Muscle of leg (tissue), 11 donors: ENCODE measurements around the gene SNX25. TPM values are rescaled to one million over a fixed set of nuclear protein-coding genes. Genes with fewer than 3 reads are reported as not detected.
"Not testable (repeated sequence)": the region's sequence is repeated elsewhere in the genome, so short reads cannot be mapped to it uniquely, and the experiment has no call there.

Source experiments
- DNase-seq: peaks from one replicate; pipeline ENCODE4 v3.0.0; 2013
- H3K27ac ChIP-seq: one replicate; pipeline ENCODE4 v1.5.1; 2013; ENCODE audit warnings: mild to moderate bottlenecking, low read length, control low read depth
- H3K27me3 ChIP-seq: one replicate; pipeline ENCODE4 v1.6.1; 2013; ENCODE audit warnings: low read length; ENCODE audit not compliant: control insufficient read depth, insufficient read depth
- H3K36me3 ChIP-seq: one replicate; pipeline ENCODE4 v1.6.1; 2013; ENCODE audit warnings: low read length; ENCODE audit not compliant: control insufficient read depth, insufficient read depth
- H3K4me1 ChIP-seq: one replicate; pipeline ENCODE4 v1.6.1; 2013; ENCODE audit warnings: low read length; ENCODE audit not compliant: control insufficient read depth, insufficient read depth
- H3K4me3 ChIP-seq: one replicate; pipeline ENCODE4 v1.5.1; 2013; ENCODE audit warnings: low read length, control low read depth
- H3K9me3 ChIP-seq: replicated peaks from 2 replicates; pipeline ENCODE4 v1.6.1; 2013; ENCODE audit warnings: low read depth, low read length; ENCODE audit not compliant: control insufficient read depth
- WGBS: methylation state at CpG from one replicate; pipeline ENCODE4 v1.1.5; 2013; ENCODE audit warnings: missing lambda C conversion rate; ENCODE audit not compliant: insufficient coverage; 5-methylcytosine and 5-hydroxymethylcytosine counted together
- polyA plus RNA-seq, 8 donors: library from polyadenylated mRNA; unstranded; fragments of 120-200 nt; gene quantifications; one replicate each; pipeline versions ENCODE4 v1.2.1 to v1.2.3, GENCODE V29; 2013; ENCODE audit warnings: inconsistent platforms in 1 of 8, low replicate concordance in 1 of 8; ENCODE audit not compliant: insufficient read length in 8 of 8, insufficient read depth in 1 of 8
- total RNA-seq: library from RNA; stranded (reverse); fragments of 120-200 nt; gene quantifications from one replicate; pipeline ENCODE4 v1.2.4, GENCODE V29; 2013

Gene SNX25
- total and polyA plus RNA-seq, 9 donors, result 7.0 to 14.6 (median 8.2) TPM

GRCh38 chr4:185352741-185353140 lies 143.3 kb downstream of the SNX25 start:
- H3K27me3 ChIP-seq, result no peaks in the 10 kb centered on the region
- H3K36me3 ChIP-seq, result peaks cover 8% of the 10 kb centered on the region
- DNase-seq, result no peak
- no peaks in the 10 kb centered on the region for H3K4me1 ChIP-seq
- no peaks in the 10 kb centered on the region for H3K9me3 ChIP-seq
- H3K4me3 ChIP-seq, result no peak overlapping the region
- H3K27ac ChIP-seq, result no peak overlapping the region
- 100% methylated on average over 1 of the region's 2 CpGs for WGBS

GRCh38 chr4:185357211-185357610 lies 147.8 kb downstream of the SNX25 start:
- DNase-seq, result peak; percentile 88
- H3K36me3 ChIP-seq, result peaks cover 6% of the 10 kb centered on the region
- WGBS, result 19% methylated on average over 3 of the region's 5 CpGs

GRCh38 chr4:185357733-185358440 lies 148.5 kb downstream of the SNX25 start:
- H3K9me3 ChIP-seq, result no peaks in the 10 kb centered on the region
- WGBS, result 81% methylated on average over 4 of the region's 7 CpGs
- no peaks in the 10 kb centered on the region for H3K4me1 ChIP-seq
- no peak overlapping the region for H3K27ac ChIP-seq
- no peaks in the 10 kb centered on the region for H3K27me3 ChIP-seq
- peaks cover 4% of the 10 kb centered on the region for H3K36me3 ChIP-seq
- H3K4me3 ChIP-seq, result no peak overlapping the region
- no peak for DNase-seq

More at GRCh38 chr4:185357211-185357610, 147.8 kb downstream of the SNX25 start:
- Histone ChIP-seq H3K27ac (peak overlapping the region; percentile 59), H3K9me3 (no peaks in the 10 kb centered on the region), H3K27me3 (no peaks in the 10 kb centered on the region), H3K4me1 (no peaks in the 10 kb centered on the region), H3K4me3 (no peak overlapping the region)

GRCh38 chr4:185358514-185358913 lies 149.1 kb downstream of the SNX25 start:
- no peaks in the 10 kb centered on the region for H3K27me3 ChIP-seq
- no CpG with 5 or more reads among the region's 4 CpGs for WGBS
- H3K4me1 ChIP-seq, result no peaks in the 10 kb centered on the region
- H3K4me3 ChIP-seq, result no peak overlapping the region
- no peaks in the 10 kb centered on the region for H3K9me3 ChIP-seq
- H3K36me3 ChIP-seq, result peaks cover 4% of the 10 kb centered on the region
- no peak overlapping the region for H3K27ac ChIP-seq
- DNase-seq, result no peak

DNA sequence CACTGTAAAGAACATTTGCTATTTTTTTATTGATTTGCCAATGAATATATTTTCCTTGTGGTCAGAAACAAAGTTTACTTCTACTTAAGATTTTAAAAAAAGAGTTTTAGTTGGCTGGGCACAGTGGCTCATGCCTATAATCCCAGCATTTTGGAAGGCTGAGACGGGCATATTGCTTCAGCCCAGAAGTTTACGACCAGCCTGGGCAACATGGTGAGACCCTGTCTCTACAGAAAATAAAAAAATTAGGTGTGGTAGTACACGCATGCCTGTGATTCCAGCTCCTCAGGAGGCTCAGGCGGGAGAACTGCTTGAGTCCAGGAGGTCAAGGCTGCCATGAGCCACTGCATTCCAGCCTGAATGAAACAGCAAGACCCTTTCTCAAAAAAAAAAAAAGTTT lies 149.6 kb downstream of the SNX25 start:
- Histone ChIP-seq H3K27me3 (no peaks in the 10 kb centered on the region), H3K27ac (no peak overlapping the region), H3K9me3 (no peaks in the 10 kb centered on the region), H3K4me1 (no peaks in the 10 kb centered on the region), H3K36me3 (peaks cover 4% of the 10 kb centered on the region), H3K4me3 (no peak overlapping the region)
- 86% methylated on average over 2 of the region's 4 CpGs for WGBS
- DNase-seq, result no peak

DNA sequence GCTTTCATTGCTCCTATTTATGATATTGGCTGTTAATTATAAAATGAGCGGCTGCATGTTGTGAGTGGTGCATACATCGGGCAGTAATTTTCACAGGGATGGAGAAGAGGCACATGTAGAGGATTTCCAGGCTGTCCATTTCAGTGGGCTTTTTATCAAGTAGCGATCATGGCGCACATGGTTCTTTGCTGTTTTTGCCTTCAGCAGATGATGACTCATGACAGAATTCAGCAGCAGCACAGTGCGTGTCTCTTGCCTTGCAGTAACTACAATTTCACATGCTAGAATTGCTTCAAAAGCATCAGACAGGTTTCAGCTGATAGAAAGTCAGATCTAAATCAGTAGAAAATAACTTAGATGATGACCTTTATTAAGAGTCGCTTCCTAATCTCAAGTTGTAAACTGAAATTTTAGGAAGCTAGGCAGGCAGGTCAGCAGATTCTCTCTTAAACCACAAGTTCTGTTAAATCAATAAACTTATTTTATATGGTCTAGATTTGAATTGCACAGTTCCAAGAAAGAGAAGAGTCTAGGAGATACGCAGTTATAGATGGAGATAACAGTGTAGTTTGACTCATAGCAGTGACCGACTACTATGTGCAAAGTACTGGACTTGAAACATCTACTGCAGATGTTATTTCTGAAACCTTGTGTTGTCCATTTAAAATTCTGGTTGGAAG lies 150.5 kb downstream of the SNX25 start:
- 85% methylated on average over 4 of the region's 8 CpGs for WGBS
- no peaks in the 10 kb centered on the region for H3K9me3 ChIP-seq
- H3K27me3 ChIP-seq, result no peaks in the 10 kb centered on the region
- H3K36me3 ChIP-seq, result no peaks in the 10 kb centered on the region
- H3K4me1 ChIP-seq, result no peaks in the 10 kb centered on the region
- H3K27ac ChIP-seq, result no peak overlapping the region
- DNase-seq, result peak; percentile 22
- no peak overlapping the region for H3K4me3 ChIP-seq

GRCh38 chr4:185361872-185362271 lies 152.5 kb downstream of the SNX25 start:
- no peaks in the 10 kb centered on the region for H3K9me3 ChIP-seq
- no peak overlapping the region for H3K4me3 ChIP-seq
- no peak for DNase-seq
- H3K4me1 ChIP-seq, result no peaks in the 10 kb centered on the region
- H3K27me3 ChIP-seq, result no peaks in the 10 kb centered on the region
- WGBS, result 77% methylated on average over 3 of the region's 3 CpGs
- H3K36me3 ChIP-seq, result no peaks in the 10 kb centered on the region
- no peak overlapping the region for H3K27ac ChIP-seq

- H3K9me3 ChIP-seq, H3K36me3 ChIP-seq, H3K4me1 ChIP-seq, H3K27me3 ChIP-seq, H3K27ac ChIP-seq, H3K4me3 ChIP-seq: not testable (repeated sequence)
- DNase-seq, result peak; percentile 35
- WGBS, result 60% methylated on average over 1 of the region's 6 CpGs
Observed at GRCh38 chr4:185362570-185362969, 153.2 kb downstream of the SNX25 start.

DNA sequence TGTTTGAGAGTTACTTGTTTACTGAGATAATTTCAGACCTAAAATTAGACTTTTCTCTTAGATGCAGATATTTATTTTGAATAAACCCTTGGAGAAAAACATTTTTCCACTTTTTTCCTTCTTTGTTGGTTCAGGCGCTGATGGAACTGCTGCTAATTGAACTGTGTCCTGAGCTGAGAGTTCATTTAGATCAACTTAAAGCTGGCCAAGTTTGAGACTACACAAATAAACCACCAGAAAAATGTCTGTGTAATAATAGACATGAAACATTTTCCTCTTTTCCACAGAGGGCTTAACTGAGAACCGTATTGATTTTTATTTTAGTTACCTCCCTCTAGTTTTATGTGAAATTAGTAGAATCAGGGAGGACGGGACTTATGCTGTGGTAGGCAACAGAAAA lies 153.9 kb downstream of the SNX25 start:
- WGBS, result no CpG with 5 or more reads among the region's 3 CpGs

GRCh38 chr4:185364886-185365285 lies 155.5 kb downstream of the SNX25 start:
- DNase-seq, result no peak
- H3K36me3 ChIP-seq, result no peaks in the 10 kb centered on the region
- no peak overlapping the region for H3K27ac ChIP-seq
- H3K9me3 ChIP-seq, result no peaks in the 10 kb centered on the region
- no peaks in the 10 kb centered on the region for H3K27me3 ChIP-seq
- H3K4me1 ChIP-seq, result no peaks in the 10 kb centered on the region
- 52% methylated on average over 2 of the region's 5 CpGs for WGBS
- H3K4me3 ChIP-seq, result no peak overlapping the region

More for the DNA sequence above, 153.9 kb downstream of the SNX25 start:
- DNase-seq, result no peak
- H3K9me3 ChIP-seq, result no peaks in the 10 kb centered on the region
- H3K27ac ChIP-seq, result no peak overlapping the region
- no peaks in the 10 kb centered on the region for H3K36me3 ChIP-seq
- no peak overlapping the region for H3K4me3 ChIP-seq
- no peaks in the 10 kb centered on the region for H3K4me1 ChIP-seq
- H3K27me3 ChIP-seq, result no peaks in the 10 kb centered on the region
